ENCODE measurements around the gene ACOXL. TPM values are rescaled to one million over a fixed set of nuclear protein-coding genes. Genes with fewer than 3 reads are reported as not detected.

ACOXL gene
- total and polyA plus RNA-seq, 8 donors: 4.7 to 30.3 (median 8.3) TPM

DNA sequence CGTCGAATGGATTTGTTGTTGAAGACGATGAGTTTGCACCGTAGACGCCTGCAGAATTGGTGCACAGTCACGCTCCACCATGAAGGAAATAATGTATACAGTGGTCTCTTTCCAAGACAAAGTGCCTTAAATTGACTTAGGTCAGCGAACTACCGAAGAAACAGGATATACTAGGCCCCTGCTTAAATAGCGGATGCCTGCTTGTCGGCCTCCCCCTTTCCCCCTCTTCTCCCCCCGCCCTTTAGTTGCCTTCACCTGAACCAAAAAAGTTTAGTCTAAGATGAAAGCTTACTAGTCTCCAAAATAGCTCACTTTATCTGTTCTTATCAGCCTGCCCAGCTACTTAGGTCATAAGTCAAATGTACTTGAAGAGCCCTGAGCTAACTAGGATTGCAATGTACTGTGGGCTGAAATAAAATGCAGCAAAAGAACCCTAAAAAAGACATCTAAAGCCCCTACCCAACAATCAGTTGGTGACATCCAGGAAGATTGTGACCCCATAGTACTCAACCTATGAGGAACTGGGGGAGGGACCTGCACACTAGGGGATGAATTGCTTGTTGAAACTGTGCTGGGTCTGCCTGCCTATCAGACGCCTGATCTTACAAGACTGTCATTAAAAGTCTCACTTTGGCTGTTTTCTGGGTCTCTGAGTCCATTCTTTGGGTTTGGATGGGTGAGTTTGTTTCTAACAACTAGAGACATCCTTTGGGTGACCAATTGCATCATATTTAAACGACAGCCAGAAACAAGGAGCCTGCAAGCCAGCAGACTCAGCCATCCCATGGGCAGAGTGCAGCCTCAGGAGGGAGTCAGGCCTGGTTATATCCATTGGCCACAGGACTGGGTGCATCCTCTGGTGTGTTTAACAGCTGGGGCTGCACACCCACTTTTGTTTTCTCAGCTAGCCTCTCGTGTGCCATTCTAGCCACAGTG, 14.5 kb downstream of the ACOXL start:
- TF ChIP-seq, protein P1, sequence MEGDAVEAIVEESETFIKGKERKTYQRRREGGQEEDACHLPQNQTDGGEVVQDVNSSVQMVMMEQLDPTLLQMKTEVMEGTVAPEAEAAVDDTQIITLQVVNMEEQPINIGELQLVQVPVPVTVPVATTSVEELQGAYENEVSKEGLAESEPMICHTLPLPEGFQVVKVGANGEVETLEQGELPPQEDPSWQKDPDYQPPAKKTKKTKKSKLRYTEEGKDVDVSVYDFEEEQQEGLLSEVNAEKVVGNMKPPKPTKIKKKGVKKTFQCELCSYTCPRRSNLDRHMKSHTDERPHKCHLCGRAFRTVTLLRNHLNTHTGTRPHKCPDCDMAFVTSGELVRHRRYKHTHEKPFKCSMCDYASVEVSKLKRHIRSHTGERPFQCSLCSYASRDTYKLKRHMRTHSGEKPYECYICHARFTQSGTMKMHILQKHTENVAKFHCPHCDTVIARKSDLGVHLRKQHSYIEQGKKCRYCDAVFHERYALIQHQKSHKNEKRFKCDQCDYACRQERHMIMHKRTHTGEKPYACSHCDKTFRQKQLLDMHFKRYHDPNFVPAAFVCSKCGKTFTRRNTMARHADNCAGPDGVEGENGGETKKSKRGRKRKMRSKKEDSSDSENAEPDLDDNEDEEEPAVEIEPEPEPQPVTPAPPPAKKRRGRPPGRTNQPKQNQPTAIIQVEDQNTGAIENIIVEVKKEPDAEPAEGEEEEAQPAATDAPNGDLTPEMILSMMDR (IDR thresholded peaks at IDR 0.05): no peak
- Histone ChIP-seq H3K9me3 (no peaks in the 10 kb centered on the region), H3K27ac (no peak overlapping the region), H3K4me3 (no peak overlapping the region), H3K27me3 (peaks cover 0 to 12% of the 10 kb centered on the region in 2 donors), H3K4me1 (peaks cover 0 to 8% of the 10 kb centered on the region in 2 donors), H3K36me3 (no peaks in the 10 kb centered on the region)
- ATAC-seq: peak; percentile 21
- no peak for DNase-seq
- intact Hi-C loops (cut with DNase I): no loop called here

DNA sequence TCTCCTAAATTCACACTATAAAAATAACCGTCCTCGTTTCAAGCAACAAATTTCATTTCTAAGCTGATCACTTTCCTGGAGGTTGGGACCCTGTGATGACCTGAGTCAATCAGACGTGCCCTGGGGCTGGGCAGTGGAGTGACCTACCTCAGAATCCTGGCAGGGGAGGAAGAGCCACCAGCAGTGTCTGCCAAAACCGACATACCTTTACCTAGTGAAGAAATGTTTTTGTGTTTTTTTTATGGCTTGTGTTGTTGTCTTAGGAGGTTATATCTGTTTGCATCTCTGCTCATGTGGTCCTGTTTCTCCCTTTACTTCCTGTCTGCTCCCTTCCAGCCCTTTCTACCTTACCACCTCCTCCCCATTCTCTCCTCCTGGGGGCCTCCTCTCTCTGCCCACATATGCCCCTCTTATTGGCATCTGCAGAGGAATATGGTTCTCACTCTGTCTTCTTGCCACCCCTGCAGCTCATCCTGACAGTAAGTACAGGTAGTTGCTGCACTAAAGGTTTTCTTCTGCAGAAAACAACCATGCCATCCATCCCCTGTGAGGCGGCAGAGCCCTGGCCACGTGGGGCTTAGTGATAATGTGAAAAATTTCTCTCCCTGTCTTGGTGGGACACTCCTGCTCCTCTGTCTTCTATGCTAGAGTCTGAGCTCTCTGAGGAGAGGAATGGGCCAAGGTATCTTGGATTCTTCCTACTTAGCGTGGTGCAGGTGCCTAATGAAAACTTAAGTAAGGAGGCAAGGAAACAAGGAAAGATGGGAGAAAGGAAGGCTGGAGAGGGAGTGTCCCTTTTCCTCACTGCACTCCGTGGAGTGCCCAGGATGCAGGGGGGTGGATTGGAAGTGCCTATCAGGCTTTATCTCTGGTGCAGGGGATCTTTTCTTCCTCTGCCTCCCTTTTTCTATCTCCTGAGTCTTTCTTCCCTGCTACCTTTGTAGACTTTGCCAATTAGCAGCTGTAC, 15.4 kb downstream of the ACOXL start:
- no peak for DNase-seq
- peaks cover 0 to 8% of the 10 kb centered on the region in 2 donors for H3K4me1 ChIP-seq
- H3K27me3 ChIP-seq: peaks cover 0 to 12% of the 10 kb centered on the region in 2 donors
- peak; percentile 12 for ATAC-seq
- intact Hi-C loops (cut with DNase I): no loop called here
- H3K9me3 ChIP-seq: no peaks in the 10 kb centered on the region
- H3K36me3 ChIP-seq: no peaks in the 10 kb centered on the region
- H3K27ac ChIP-seq: no peak overlapping the region
- TF ChIP-seq, protein P1 (IDR thresholded peaks at IDR 0.05): no peak
- H3K4me3 ChIP-seq: no peak overlapping the region

DNA sequence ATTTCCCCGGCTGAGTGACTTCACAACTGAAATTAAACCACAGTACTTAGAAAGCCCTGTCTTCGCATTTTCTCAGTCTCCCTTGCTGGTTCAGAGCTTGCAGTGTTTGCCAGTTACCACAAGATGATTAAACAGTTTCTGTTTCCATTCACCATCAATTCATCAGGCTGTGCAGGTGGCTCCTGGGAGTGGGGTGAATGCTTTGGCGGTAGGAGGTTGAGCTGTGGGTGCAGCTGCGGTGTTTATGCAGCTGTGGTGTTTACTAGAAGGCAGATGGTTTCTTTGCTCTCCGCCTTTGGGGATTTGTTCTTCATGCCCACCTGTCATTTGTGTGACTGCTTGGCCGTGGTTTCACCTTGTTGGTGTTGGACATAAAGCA, 16.1 kb downstream of the ACOXL start:
- H3K9me3 ChIP-seq: no peaks in the 10 kb centered on the region
- peaks cover 0 to 8% of the 10 kb centered on the region in 2 donors for H3K4me1 ChIP-seq
- no peak for DNase-seq
- no peak overlapping the region for H3K4me3 ChIP-seq
- intact Hi-C loops (cut with DNase I): no loop called here
- TF ChIP-seq, protein P1 (IDR thresholded peaks at IDR 0.05): no peak
- no peak overlapping the region for H3K27ac ChIP-seq
- no peaks in the 10 kb centered on the region for H3K36me3 ChIP-seq
- ATAC-seq: peak; percentile 42
- H3K27me3 ChIP-seq: peaks cover 0 to 12% of the 10 kb centered on the region in 2 donors

DNA sequence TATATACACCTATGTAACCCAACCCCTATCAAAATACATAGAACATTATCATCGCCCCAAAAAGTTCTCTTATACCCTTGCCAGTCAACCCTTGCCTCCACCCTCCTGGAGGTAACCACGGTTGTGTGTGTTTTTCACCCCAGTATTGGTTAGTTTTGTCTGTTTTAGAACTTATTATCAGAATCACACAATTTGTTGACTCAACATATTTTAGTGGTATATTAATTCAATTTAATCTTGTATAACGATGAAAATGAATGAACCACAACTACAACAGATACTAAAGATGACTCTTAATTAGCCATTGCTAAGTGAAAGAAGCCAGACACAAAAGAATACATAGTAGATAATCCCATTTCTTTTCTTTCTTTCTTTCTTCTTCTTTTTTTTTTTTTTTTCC, 19.3 kb downstream of the ACOXL start:
- intact Hi-C loops (cut with DNase I): no loop called here
- TF ChIP-seq, protein P1 (IDR thresholded peaks at IDR 0.05): no peak
- no peaks in the 10 kb centered on the region for H3K36me3 ChIP-seq
- H3K9me3 ChIP-seq: no peaks in the 10 kb centered on the region
- DNase-seq: no peak
- H3K4me1 ChIP-seq: peaks cover 0 to 8% of the 10 kb centered on the region in 2 donors
- ATAC-seq: no peak
- H3K27ac ChIP-seq: no peak overlapping the region
- peaks cover 0 to 12% of the 10 kb centered on the region in 2 donors for H3K27me3 ChIP-seq
- no peak overlapping the region for H3K4me3 ChIP-seq

Data from left lung (tissue), 10 donors.